HCT116 (cell line): ENCODE results near the gene POU1F1. TPM values are rescaled to one million over a fixed set of nuclear protein-coding genes. Genes with fewer than 3 reads are reported as not detected.

ENCODE experiments used
- ATAC-seq: fragments of 200-7000 bp; cut with Tn5 transposase; 2 replicates; pipeline ENCODE4 v1.9.1; 2020; ENCODE audit warnings: mild to moderate bottlenecking, moderate library complexity
- BruUV-seq: library from RNA; stranded (reverse); fragments of 400-500 nt; replicated peaks from 2 replicates; lab custom pipeline; 2021; lab: Mats Ljungman, UMichigan
- CTCF ChIA-PET: fragments of 300-600 bp; sonication (Branson Sonifier 250); formaldehyde crosslinking; loops from one replicate; lab custom pipeline; 2021; ENCODE audit warnings: antibody characterized with exemption; lab: Charles Lee
- POLR2A ChIA-PET: fragments of 300-600, 350-600 bp; sonication (Branson Sonifier 250); formaldehyde crosslinking; loops from one replicate; lab custom pipeline; 2021; ENCODE audit warnings: antibody characterized with exemption; lab: Charles Lee
- RAD21 ChIA-PET, 2 experiments: fragments of 300-600 bp; sonication (Branson Sonifier 250); formaldehyde crosslinking; loops; one replicate each; lab custom pipeline; 2023; ENCODE audit warnings: low total read pairs in 2 of 2; ENCODE audit not compliant: uncharacterized antibody in 2 of 2, unreplicated experiment in 2 of 2, low non-redundant PET in 1 of 2; lab: Charles Lee
- DNase-seq: peaks from one replicate; pipeline ENCODE4 v3.0.0-alpha.2; 2010; ENCODE audit warnings: low read depth, low spot score
- H2AFZ ChIP-seq: fragments of 200-600 bp; shearing (Covaris generic), sonication (generic); 2 replicates; pipeline ENCODE4 v1.6.1; 2017; ENCODE audit warnings: low read depth, mixed run types, mixed read lengths, antibody characterized with exemption, low read length; ENCODE audit not compliant: poor library complexity, severe bottlenecking
- H3K27ac ChIP-seq: 2 replicates; pipeline ENCODE4 v1.5.1; 2012; ENCODE audit warnings: low read depth, low read length
- H3K27me3 ChIP-seq: fragments of 200-600 bp; sonication (generic); 2 replicates; pipeline ENCODE4 v1.6.1; 2016; ENCODE audit warnings: mixed run types, low read length, mixed read lengths; ENCODE audit not compliant: insufficient read depth
- H3K36me3 ChIP-seq, 2 experiments: fragments of 200-500 bp in 1 of 2; fragments of 200-600 bp in 1 of 2; sonication (Bioruptor generic) in 1 of 2; sonication (generic) in 1 of 2; 2 replicates each; pipeline versions ENCODE4 v1.5.1 to v1.6.1; 2014 to 2016; ENCODE audit warnings: low read length in 2 of 2, inconsistent platforms in 1 of 2, mixed read lengths in 1 of 2, mixed run types in 1 of 2; ENCODE audit not compliant: insufficient read depth in 2 of 2, control insufficient read depth in 1 of 2
- H3K4me1 ChIP-seq, 2 experiments: fragments of 200-600 bp in 1 of 2; sonication (generic) in 1 of 2; 2 replicates each; pipeline versions ENCODE4 v1.5.1 to v1.6.1; 2012 to 2017; ENCODE audit warnings: low read length in 2 of 2, inconsistent platforms in 1 of 2, mild to moderate bottlenecking in 1 of 2, mixed read lengths in 1 of 2, mixed run types in 1 of 2, moderate library complexity in 1 of 2; ENCODE audit not compliant: insufficient read depth in 2 of 2, control insufficient read depth in 1 of 2
- H3K4me2 ChIP-seq: fragments of 200-600 bp; sonication (generic); 2 replicates; pipeline ENCODE4 v1.6.1; 2017; ENCODE audit warnings: mixed run types, low read length, mixed read lengths
- H3K4me3 ChIP-seq, 2 experiments: fragments of 200-600 bp in 1 of 2; sonication (generic) in 1 of 2; replicated peaks in 1 of 2; 2 replicates each; pipeline ENCODE4 v1.5.1; 2011 to 2016; ENCODE audit warnings: low read length in 2 of 2, control low read depth in 1 of 2, low read depth in 1 of 2, mild to moderate bottlenecking in 1 of 2, mixed read lengths in 1 of 2, mixed run types in 1 of 2
- H3K79me2 ChIP-seq: fragments of 200-600 bp; sonication (generic); 2 replicates; pipeline ENCODE4 v1.6.1; 2017; ENCODE audit warnings: mild to moderate bottlenecking, mixed run types, low read length, moderate library complexity, mixed read lengths; ENCODE audit not compliant: insufficient read depth
- H3K9ac ChIP-seq: fragments of 200-600 bp; sonication (generic); 2 replicates; pipeline ENCODE4 v1.6.1; 2016; ENCODE audit warnings: low read length, mixed read lengths
- H3K9me2 ChIP-seq: fragments of 200-600 bp; sonication (generic), shearing (Covaris generic); 2 replicates; pipeline ENCODE4 v1.6.1; 2017; ENCODE audit warnings: mixed run types, mild to moderate bottlenecking, moderate library complexity; ENCODE audit not compliant: insufficient read depth
- H3K9me3 ChIP-seq, 2 experiments: fragments of 200-500 bp in 1 of 2; fragments of 200-600 bp in 1 of 2; sonication (Bioruptor generic) in 1 of 2; sonication (generic) in 1 of 2; 2 replicates each; pipeline ENCODE4 v1.6.1; 2014 to 2017; ENCODE audit warnings: low read length in 2 of 2, mixed read lengths in 2 of 2, inconsistent platforms in 1 of 2, low read depth in 1 of 2, mild to moderate bottlenecking in 1 of 2, mixed run types in 1 of 2, moderate library complexity in 1 of 2; ENCODE audit not compliant: control insufficient read depth in 1 of 2, insufficient read depth in 1 of 2
- H4K20me1 ChIP-seq: fragments of 200-600 bp; sonication (generic), shearing (Covaris generic); 2 replicates; pipeline ENCODE4 v1.6.1; 2017; ENCODE audit warnings: mixed run types, mild to moderate bottlenecking, moderate library complexity; ENCODE audit not compliant: insufficient read depth
- CBX3 ChIP-seq: IDR thresholded peaks from 2 replicates; pipeline ENCODE4 v1.6.1; 2012; ENCODE audit warnings: low read depth
- EGR1 ChIP-seq: IDR thresholded peaks from 2 replicates; pipeline ENCODE4 v1.6.1; 2012; ENCODE audit warnings: low read depth
- FOSL1 ChIP-seq: IDR thresholded peaks from 2 replicates; pipeline ENCODE4 v1.6.1; 2012; ENCODE audit warnings: low read depth
- RAD21 ChIP-seq: IDR thresholded peaks from 2 replicates; pipeline ENCODE4 v1.6.1; 2012; ENCODE audit warnings: low read depth, mild to moderate bottlenecking
- SP1 ChIP-seq: IDR thresholded peaks from 2 replicates; pipeline ENCODE4 v1.6.1; 2012; ENCODE audit warnings: low read depth
- SRF ChIP-seq: IDR thresholded peaks from 2 replicates; pipeline ENCODE4 v1.6.1; 2012; ENCODE audit warnings: low read depth
- TCF7L2 ChIP-seq: IDR thresholded peaks from 2 replicates; pipeline ENCODE4 v1.7.0; 2011; ENCODE audit warnings: borderline replicate concordance, inconsistent platforms; ENCODE audit not compliant: insufficient read depth, insufficient read length; ENCODE audit errors: extremely low read depth
- intact Hi-C: fragments of 100-400 bp; cut with micrococcal nuclease; formaldehyde crosslinking; loops from 2 replicates; pipeline ENCODE4 v1.10.0; 2022
- total RNA-seq: library from RNA; stranded (reverse); gene quantifications from one replicate; pipeline ENCODE4 v1.2.1, GENCODE V29; 2021; ENCODE audit not compliant: unreplicated experiment
- TF ChIP-seq, protein P1 (sequence below), 3 experiments: fragments of 200-600 bp in 1 of 3; sonication (generic) in 1 of 3; IDR thresholded peaks in 2 of 3; conservative IDR thresholded peaks in 1 of 3; 2 replicates each; pipeline ENCODE4 v1.5.1; 2012 to 2017; ENCODE audit warnings: low read depth in 2 of 3, low read length in 2 of 3, antibody characterized with exemption in 1 of 3, borderline replicate concordance in 1 of 3, control low read depth in 1 of 3, mild to moderate bottlenecking in 1 of 3, mixed read lengths in 1 of 3, mixed run types in 1 of 3, moderate library complexity in 1 of 3; ENCODE audit not compliant: insufficient read depth in 1 of 3
- TF ChIP-seq, protein P2 (sequence below): IDR thresholded peaks from 2 replicates; pipeline ENCODE4 v1.6.1; 2012

The POU1F1 gene
- total RNA-seq, 1 experiment from 2014 or later: not detected

DNA sequence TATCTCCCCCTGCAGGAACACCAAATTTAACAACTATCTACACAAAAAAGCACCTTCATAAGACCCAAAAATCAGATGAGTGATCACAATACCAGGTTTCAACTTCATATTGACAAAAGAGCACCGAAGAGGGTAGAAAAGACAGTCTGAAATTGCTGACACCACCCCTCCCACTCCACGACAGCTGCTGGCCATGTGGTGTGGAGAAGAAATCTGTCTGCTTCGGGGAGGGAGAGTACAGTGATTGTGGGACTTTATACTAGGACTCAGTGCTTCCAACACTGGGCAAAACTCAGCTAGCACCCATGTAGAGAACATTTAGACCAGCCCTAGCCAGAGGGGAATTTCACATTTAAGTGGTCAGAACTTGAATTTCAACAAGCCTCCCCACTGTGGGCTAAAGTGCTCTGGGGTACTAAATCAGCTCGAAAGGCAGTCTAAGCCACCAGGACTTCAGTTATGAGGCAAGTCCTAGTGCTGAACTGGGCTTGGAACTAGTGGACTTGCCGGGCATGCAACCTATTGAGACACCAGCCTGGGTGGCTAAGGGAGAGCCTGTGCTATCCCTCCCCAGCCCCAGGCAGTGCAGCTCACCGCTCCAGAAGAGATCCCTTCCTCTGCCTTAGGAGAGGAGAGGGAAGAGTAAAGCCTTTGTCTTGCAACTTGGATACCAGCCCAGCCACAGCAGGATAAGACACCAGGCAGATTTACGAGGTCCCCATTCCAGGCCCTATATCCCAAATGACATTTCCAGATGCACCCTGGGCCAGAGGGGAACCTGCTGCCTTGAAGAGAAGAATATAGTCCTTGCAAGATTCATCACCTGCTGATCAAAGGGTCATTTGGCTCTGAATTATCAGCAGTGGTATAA, 44.6 kb upstream of the POU1F1 start:
- ChIA-PET RAD21 (no interaction called here), CTCF (interaction anchor here (0.9 kb wide), 1 partner anchor 30 kb away, joined by 3 read pairs; no protein-coding TSS in a partner anchor), POLR2A (no interaction called here)
- Histone ChIP-seq H3K9ac (no peak overlapping the region), H3K79me2 (no peaks in the 10 kb centered on the region), H3K4me1 (peaks cover 11 to 13% of the 10 kb centered on the region in 2 experiments; a peak in 3 of 4 replicates), H3K9me3 (no peaks in the 10 kb centered on the region; a peak in 1 of 4 replicates), H3K27me3 (no peaks in the 10 kb centered on the region), H3K4me2 (peak overlapping the region; percentile 26), H4K20me1 (no peaks in the 10 kb centered on the region), H3K27ac (peak overlapping the region; percentile 20; the same call in 1 of the 2 replicates), H3K9me2 (no peaks in the 10 kb centered on the region), H3K4me3 (no peak overlapping the region), H2AFZ (peak overlapping the region; percentile 88), H3K36me3 (no peaks in the 10 kb centered on the region)
- TF ChIP-seq TCF7L2 (peak; percentile 61), RAD21 (no peak), SP1 (peak; percentile 30; the same call in 1 of the 2 replicates)
- DNase-seq: peak; percentile 37
- intact Hi-C loops: no loop called here
- ATAC-seq: peak; percentile 93
- no TSS peak for BruUV-seq

DNA sequence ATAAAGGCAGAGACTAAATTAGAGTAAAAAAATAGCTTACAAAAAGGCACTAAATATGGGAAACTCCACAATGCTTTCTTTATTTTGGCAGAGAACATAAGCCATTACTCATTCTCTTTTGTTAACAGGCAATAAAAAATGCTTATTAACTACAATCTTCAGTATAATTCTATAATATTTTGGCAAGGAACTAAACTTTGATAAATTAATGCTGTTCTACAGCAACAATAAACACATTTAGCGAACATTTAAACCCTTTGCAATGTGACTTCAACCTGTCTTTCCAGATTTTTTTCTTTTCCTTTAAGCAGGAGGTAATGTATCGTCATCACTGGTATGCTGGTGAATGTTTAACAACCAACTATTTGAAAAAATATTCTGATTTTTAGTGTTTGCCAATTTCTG, 42.2 kb upstream of the POU1F1 start:
- H3K27ac ChIP-seq: no peak overlapping the region
- H4K20me1 ChIP-seq: no peaks in the 10 kb centered on the region
- no peaks in the 10 kb centered on the region for H3K79me2 ChIP-seq
- H3K9me3 ChIP-seq: no peaks in the 10 kb centered on the region
- H3K27me3 ChIP-seq: no peaks in the 10 kb centered on the region
- CTCF ChIA-PET: no interaction called here
- peak overlapping the region; percentile 19 for H2AFZ ChIP-seq
- H3K4me2 ChIP-seq: no peak overlapping the region
- no peaks in the 10 kb centered on the region for H3K36me3 ChIP-seq
- POLR2A ChIA-PET: no interaction called here
- no peak for ATAC-seq
- TF ChIP-seq, protein P1, sequence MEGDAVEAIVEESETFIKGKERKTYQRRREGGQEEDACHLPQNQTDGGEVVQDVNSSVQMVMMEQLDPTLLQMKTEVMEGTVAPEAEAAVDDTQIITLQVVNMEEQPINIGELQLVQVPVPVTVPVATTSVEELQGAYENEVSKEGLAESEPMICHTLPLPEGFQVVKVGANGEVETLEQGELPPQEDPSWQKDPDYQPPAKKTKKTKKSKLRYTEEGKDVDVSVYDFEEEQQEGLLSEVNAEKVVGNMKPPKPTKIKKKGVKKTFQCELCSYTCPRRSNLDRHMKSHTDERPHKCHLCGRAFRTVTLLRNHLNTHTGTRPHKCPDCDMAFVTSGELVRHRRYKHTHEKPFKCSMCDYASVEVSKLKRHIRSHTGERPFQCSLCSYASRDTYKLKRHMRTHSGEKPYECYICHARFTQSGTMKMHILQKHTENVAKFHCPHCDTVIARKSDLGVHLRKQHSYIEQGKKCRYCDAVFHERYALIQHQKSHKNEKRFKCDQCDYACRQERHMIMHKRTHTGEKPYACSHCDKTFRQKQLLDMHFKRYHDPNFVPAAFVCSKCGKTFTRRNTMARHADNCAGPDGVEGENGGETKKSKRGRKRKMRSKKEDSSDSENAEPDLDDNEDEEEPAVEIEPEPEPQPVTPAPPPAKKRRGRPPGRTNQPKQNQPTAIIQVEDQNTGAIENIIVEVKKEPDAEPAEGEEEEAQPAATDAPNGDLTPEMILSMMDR (IDR thresholded peaks at IDR 0.05 in 2 of 3, conservative IDR thresholded peaks at IDR 0.05 in 1 of 3; ENCODE audit: borderline replicate concordance in 1 of 3, insufficient read depth in 1 of 3, low read depth in 2 of 3, low read length in 2 of 3): no peak
- no peak for TF ChIP-seq CBX3
- TF ChIP-seq FOSL1: no peak
- TF ChIP-seq RAD21: no peak
- no peak for TF ChIP-seq EGR1
- TF ChIP-seq, protein P2, sequence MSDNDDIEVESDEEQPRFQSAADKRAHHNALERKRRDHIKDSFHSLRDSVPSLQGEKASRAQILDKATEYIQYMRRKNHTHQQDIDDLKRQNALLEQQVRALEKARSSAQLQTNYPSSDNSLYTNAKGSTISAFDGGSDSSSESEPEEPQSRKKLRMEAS: no peak
- no peak for TF ChIP-seq SRF
- TF ChIP-seq, all 23 proteins: peak for 0
- BruUV-seq: no TSS peak
- Histone ChIP-seq H3K4me3 (no peak overlapping the region), H3K9ac (no peak overlapping the region), H3K4me1 (peaks cover 11 to 13% of the 10 kb centered on the region in 2 experiments; a peak in 3 of 4 replicates), H3K9me2 (no peaks in the 10 kb centered on the region)
- RAD21 ChIA-PET: no interaction called here
- intact Hi-C loops: no loop called here
- DNase-seq: no peak
